SH-SY5Y (cell line): ENCODE data around the gene INPP5B.

ENCODE experiments used
- GATA2 ChIP-seq: IDR thresholded peaks from 2 replicates; pipeline ENCODE4 v1.6.1; 2011; ENCODE audit warnings: mild to moderate bottlenecking, low read depth, low read length
- GATA3 ChIP-seq: IDR thresholded peaks from 2 replicates; pipeline ENCODE4 v1.6.1; 2011; ENCODE audit warnings: low read depth, mild to moderate bottlenecking, low read length, moderate library complexity

Gene INPP5B

DNA sequence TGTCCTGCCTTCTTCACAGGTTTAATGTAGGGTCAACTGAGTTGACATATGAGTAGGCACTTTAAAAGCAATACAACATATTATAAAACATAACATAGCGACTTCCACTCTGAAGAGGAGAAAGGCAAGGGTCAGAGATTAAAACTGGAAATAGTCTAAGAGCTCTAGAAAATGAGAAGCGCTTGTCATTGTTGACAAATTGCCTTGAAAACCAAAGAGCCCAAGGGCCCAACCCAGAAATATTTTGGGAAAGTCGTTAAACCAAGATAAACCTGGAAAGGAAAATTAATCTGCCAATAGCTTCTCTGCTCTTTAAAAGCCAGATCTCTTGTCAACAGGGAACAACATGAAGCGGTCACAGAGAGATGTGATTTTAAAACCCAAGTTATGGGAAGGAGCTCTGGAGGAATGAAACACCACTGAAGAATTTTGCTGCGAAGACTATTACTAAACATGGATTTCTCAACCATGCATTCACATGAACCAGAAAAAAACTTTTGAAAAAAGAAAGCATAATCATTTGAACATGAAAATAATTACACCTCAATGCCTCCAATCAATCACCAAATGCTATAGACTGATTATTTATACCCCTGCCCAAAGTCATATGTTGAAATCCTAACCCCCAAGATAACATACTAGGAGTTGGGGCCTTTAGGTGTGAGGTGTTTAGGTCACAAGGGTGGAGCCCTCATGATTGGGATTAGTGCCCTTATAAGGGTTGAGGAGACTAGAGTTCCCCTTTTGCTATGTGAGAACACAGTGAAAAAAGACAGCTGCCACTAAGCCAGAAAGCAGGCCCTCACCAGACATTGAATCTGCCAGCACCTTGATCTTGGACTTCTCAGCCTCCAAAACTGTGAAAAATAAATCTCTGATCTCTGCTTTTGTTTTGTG is 54.5 kb downstream of the INPP5B start:
- TF ChIP-seq GATA2 = no peak
- TF ChIP-seq GATA3 = no peak

DNA sequence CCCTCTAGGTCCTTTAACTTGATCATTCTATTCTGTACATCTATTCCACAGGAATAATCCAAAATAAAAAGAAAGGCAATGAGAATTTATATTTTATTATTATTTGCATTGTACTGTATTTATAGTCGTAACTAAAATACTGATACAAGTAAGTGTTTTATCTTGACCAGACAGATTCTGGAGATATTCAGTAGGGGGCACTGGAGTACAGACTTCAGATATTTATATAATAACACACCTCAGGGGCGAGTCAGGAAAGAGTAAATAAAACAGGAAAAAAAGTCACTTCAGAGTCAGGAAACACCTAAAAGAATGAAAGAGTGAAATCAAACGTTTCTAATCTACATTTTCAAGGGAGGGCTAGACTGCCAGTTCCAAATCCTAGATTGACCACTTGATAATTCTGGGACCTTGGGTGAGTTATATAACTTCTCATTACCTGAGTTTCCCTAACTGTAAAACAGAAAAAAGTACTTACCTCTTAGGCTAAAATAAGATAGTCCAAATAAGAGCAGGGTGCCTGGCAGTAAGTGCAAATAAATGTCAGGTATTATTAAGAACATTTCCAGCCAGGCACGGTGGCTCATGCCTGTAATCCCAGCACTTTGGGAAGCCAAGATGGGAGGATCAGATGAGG is 56.4 kb downstream of the INPP5B start:
- TF ChIP-seq GATA3 (no peak), GATA2 (no peak)

DNA sequence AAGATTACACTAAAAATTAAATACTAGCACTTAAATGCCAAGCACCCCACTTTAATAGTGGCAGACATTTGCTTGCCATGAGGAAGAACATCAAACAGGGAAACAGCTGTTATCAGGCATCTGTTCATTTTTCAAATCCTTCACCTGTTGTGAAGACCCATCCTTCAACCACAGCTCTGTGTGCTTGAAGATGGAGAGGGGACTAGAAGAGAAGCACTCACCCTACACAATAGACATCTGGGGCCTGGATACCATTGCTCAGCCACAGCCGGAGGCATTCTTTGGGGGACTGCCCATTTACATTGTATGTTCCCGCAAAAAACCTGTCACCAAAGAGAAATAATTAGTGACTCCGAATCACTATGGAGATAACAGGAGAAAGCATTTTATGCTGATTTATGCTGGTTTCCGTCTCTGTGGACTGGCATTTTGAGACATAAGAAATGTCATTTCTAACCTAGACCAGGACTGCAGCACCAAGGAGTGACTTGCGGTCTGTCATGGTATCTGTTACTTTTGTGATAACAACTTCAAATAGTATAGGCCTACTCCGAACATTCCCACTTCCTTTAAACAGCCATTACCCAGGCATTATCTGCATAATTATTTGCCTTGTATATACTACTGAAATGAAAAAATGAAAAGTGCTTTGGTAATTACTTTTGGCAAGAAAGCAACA is 58.7 kb downstream of the INPP5B start:
- TF ChIP-seq GATA3 = no peak

DNA sequence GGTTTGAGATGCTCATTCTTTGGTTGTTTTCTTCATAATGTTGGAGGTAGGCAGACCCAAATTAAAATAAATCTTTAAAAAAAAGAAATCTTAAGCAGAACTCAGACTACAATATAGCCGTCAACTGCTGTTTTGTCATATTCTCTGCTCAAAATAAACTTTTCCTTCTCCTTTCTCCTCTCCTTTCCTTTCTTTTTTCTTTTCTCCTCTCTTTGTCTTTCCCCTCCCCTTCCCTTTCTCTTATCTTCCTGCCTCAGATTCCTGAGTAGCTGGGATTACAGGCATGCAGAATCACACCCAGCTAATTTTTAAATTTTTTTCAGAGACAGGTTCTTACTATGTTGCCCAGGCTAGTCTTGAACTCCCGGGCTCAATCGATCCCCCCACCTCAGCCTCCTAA is 62.7 kb downstream of the INPP5B start:
- TF ChIP-seq GATA3 (no peak), GATA2 (no peak)

DNA sequence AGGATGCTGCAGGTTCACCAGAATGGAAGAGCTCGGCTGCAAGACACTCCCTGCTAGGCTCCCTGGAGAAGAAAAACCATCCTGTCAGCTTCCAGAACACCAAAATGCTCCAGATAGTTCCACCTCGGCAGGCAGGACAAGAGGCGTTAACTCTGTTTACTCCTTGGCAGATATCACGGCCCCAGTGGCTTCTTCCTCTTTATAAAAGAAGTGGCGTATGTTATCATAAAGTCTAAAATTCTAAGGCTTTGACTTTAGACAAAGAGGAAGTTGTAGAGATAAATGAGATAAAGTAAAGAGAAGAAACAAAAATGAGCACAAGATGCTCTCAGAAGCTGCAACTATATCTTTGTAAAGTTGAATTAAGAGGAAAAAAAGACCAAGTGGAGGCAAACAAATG is 63.2 kb downstream of the INPP5B start:
- no peak for TF ChIP-seq GATA2
- TF ChIP-seq GATA3 = no peak

DNA sequence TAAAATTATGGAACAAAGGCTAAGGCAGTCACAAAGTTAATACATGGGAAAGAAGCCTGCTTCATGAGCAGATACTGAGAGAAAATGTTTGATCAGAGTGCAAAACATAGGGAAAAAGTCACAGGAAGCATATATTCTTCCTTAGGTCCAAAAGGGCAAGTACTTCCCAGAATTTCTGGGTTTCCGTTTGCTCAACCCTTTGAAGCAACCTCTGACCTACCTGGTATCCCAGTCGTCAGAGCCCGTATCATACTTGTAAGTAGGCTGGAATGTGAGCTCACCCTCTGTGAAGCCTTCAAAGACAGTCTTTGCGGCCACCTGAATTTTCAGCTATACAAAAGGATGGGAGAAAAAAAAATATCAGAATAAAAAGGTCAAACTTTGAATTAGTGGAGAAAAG is 67.0 kb downstream of the INPP5B start:
- TF ChIP-seq GATA2 = no peak

DNA sequence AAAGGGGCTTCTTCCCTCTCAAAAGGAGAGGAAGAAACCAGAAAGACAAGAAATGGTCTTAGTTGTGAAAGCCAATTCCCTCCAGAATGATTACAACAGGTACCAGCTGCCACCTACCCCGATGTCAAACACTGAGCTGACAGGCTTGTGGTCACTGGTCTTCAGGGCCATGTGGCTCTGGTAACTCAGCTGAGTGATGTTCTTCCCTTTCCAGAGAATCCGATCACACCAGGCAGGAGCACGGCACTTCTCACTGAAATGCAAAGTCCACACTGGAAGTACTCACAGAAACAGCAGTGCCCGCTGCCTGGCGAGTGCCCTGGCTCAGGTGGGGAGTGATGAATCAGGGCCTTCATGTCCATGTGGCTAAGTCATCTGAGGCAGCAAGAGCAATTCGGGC is 68.8 kb downstream of the INPP5B start:
- no peak for TF ChIP-seq GATA3
- TF ChIP-seq GATA2 = no peak

DNA sequence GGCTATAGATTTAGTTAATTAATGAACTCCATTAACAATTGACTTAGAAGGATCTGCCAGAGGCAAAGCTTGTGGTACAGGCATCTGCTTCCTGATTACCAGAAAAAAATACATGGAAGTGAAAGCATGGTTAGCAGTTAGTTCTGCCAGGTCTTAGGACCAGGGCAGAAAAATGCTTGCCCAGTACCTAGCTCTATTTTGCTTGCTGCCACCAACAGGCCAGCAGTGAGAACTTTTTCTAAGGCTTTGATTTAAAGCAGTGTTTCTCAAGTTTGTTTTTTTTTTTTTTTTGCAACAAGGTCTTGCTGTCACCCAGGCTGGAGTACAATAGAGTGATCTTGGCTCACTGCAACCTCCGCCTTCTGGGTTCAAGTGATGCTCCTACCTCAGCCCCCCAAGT is 71.0 kb downstream of the INPP5B start:
- TF ChIP-seq GATA2 = no peak
- TF ChIP-seq GATA3 = no peak

DNA sequence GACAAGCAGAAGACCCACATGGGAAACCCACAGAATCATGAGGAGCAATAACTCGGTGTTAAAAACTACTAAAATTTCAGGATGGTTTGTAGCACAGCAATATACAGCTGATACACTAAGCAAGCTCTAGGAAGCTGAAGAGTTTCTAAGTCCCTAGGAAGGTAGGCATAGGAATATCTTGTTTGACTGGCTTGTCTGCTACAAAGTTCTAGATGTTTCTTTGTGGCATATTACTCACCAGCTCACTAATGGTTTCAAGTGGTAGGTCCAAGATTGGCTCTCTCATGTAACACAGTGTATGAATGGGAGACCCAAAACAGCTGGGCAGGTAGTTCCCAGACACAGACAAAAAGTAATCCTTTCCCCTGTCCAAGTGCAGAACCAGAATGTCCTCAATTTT is 74.2 kb downstream of the INPP5B start:
- TF ChIP-seq GATA2 (no peak), GATA3 (no peak)

DNA sequence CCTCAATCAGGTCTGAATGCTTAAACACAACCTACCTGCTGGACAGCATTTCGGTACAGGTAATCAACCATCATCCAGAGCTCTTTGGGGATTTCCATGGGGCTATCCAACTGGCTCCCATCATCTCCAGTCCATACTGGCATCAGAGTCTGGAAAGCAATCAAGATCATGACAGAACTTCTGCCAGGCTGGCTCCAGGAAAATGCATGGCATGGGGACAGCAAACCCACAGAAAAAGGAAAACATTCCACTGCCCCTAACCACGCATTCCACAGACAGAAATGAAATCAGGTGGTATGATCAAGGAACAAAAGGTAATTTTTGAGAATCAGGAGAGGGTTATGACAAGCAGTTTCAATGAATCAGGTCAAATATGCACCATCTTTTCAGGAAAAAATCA is 78.4 kb downstream of the INPP5B start:
- TF ChIP-seq GATA3 (no peak), GATA2 (no peak)

DNA sequence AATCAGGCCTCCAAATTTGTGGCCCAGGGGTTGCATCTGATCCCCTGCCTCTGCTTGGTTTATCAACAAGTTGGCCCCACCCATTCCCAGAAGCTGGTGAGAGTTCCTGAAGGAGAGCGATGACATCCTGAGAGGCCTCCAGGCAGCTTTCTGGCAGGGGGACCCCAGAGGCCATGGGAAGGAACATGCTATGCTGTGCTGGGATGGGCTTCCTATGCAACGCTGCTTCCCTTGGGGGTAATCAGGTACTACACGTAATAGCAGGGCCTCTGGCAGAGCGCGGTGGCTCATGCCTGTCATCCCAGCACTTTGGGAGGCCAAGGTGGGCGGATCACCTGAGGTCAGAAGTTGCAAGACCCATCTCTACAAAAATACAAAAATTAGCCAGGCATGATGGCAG is 79.1 kb downstream of the INPP5B start:
- TF ChIP-seq GATA2 (no peak), GATA3 (no peak)

DNA sequence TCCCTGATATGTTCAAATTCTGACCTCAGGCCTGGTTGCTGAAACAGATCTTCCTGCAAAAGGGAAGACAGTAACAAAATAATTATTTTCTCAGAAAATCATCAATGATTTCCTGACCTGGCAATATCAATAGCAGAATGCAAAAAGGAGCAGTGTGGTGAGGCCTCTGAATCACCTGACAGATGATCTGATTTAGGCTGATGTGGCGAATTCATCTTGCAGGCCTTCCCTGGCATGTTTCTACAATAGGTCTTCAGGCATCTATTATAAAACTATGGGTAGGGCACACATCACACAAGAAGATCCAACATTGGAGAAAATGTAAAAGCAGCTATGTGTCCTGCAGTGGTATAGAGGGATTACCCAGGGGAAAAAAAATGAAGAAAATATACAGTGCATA is 80.4 kb downstream of the INPP5B start:
- no peak for TF ChIP-seq GATA3
- no peak for TF ChIP-seq GATA2

DNA sequence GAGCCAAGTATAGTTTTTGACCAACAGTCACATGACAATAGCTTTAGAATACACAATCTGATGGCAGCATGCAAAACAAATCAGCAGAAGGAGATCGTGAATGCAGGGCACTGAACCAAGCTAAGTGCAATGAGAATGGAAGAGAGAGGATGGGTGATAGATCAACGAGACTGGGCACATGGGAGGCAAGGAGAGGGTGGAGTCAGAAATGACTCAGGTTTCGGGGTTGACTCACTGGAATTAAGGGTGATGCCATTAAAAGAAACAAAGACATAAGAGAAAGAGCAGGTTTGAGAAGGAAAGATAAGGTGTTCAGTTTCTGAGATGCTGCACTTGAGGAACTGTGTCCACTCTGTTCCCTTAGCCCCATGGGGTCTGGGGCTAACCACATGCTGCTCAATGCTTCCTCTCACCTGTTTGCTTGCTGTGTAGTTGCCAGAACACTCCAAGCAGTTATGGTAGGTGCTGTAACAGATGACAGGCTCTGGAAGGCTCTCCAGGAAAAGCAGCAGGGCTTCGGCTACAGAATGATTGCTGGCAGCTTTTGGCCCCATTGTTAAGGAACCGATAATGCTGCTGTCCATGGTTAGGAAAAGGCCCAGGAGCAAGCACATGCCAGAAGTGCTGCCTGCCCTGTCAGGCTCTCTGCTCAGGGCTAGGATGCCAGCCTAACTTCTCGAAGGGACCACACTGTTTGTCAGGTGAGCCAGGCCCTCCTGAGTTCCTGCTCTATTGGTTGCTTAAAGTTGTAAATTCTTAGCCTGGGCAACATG is 81.3 kb downstream of the INPP5B start:
- no peak for TF ChIP-seq GATA2

DNA sequence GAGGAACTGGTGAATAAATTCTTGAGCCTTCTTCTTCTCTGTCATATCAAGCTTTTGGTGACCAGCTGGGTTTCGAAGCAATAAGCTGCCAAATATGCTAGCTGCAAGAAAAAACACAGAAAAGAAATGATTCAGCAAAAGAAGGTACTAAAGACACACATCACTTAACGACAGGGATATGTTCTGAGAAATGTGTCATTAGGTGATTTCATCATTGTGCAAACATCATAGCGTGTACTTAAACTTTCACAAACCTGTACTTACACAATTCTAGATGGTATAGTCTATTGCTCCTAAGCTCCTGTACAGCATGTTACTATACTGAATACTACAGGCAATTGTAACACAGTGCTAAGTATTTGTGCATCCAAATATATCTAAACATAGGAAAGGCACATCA is 84.5 kb downstream of the INPP5B start:
- TF ChIP-seq GATA2 (no peak), GATA3 (no peak)
